ENCODE results near the gene EIF6.
A peak's percentile ranks its signal among the peaks of the same experiment; 100 is the strongest.

The EIF6 gene

GRCh38 chr20:35312318-35312717 is 27.7 kb upstream of the EIF6 start:
- DNase-seq = peak in 1 of 5 experiments; percentile 29

DNA sequence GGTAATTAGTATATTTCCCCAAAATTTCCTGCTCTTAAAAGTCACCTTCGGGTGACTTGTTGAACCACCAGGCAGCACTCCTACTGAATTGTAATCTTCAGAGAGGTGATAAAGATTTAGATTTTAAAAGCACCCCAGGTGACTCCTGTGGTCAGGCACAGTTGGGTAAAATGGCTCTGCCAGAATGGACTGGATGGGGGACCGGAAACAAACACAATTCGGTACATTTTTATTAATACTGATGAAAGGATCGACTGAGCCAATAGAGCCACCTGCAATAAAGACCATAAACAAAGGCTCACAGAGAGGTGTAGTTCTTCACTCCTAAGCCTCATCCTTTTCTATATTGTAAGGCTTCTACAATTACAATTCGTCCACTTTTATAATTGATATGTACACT is 27.2 kb upstream of the EIF6 start:
- DNase-seq = no peak

DNA sequence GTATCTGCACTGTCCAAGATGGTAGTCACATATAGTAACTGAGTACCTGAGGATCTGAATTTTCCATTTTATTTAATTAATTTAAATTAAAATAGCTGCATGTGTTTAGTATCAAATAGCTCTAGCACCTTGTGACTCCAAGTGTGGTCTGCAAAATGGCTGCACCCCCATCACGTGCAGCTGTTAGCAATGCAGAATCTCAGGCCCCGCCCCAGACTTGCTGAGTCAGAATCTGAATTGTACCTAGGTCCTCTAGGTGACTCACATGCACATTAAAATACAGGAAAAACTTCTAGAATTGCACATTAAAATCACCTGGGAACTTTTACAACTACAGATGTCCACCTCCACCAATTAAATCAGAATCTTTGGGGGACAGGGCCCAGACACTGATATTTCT is 26.8 kb upstream of the EIF6 start:
- peak in 2 of 5 experiments; percentile 43 to 72 for DNase-seq

DNA sequence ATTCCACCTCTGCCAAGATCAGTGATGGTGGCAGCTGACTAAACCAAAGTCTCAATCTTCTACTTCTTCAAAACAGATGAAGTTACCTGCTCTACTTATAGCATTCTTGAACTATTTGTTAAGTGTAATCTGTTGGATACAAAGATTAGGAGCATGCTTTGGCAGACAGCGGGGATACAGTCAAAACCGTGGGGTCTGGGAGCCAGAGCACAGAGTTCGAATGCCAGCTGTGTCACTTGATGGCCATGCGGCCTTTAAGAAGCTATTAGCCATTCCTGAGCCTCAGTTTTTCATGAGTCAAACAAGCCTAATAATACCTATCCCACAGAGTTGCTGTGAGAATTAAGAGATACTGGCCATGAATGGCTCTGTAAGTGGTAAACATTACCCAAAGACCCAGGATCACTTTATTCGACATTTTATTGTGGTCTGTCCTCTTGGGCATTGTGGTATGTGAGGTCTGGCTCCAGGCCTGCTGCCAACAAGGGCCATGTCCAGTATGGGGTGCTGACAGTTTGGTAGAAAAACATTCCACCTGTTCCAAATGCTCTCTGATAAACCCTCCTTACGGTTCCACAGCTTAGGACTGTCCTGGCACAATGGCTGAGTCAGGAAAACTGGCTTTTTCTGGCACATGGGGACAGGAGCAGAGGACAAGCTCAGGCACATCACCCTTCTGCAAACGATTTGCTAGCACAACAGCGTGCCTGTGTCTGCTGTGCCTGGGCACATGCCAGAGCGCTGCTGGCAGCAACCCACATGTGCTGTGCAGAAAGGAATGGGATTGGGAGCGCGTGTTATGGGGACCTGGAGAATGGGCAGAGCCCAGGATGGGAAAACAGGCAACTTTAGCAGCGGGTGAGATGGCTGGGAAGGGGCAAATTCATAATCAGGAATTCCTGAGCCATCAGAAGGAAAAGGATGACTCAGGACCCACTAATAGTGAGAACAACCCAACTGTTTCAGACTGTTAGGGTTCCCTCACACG is 23.4 kb upstream of the EIF6 start:
- no peak for DNase-seq

DNA sequence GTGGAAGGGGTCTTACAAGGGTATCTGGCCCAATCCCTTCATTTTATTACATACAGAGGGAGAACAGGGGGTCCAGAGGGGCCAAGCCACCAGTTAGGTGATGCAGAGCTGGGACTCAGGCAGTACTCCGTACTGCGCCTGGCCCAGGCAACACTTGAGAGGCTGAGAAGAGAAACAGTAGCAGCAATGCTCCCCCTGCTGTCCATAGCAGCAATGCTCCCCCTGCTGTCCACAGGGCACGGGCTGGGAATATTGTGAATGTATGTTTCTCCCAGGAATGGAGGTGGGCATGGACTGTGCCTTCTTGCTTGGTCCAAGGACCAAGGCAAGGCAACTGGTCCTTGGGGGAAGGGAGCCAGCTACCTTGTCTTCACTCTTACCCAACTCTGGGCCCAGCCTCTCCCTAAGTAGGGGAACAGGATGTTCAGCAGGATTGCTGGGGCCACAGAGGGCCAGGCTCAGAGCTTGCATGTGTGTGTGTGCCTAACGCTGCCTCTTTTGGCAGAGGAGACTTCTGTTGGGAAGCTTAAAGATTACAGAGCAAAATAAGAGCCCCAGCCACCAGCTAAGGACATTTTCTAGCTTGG is 22.5 kb upstream of the EIF6 start:
- peak in 1 of 5 experiments; percentile 32 for DNase-seq

- peak in 2 of 5 experiments; percentile 65 for DNase-seq
These were observed 21.3 kb upstream of the EIF6 start for GRCh38 chr20:35305682-35306556.

DNA sequence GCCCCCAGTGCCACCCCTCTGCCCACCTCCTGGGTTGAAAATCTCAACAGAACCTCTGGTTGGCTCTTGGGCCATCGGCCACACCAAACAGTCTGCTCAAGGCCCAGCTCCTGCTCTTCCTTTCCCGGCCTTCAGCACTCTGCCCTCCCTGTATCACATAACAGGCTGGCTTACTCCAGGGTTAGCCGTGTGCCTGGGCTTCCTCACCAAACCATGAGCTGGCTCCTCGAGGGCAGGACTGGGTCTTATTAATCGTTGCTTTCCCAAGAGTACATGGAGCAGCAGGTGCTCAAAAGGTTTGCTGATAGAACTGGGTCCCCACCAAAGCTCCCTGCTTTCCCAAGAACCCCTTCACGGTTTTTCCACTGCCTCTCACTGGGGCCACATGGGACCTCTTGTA is 20.4 kb upstream of the EIF6 start:
- no peak for DNase-seq

GRCh38 chr20:35303735-35304491 is 19.3 kb upstream of the EIF6 start:
- DNase-seq = peak; percentile 34 to 89 (median 71)

- DNase-seq = no peak
These were observed 18.8 kb upstream of the EIF6 start for GRCh38 chr20:35303382-35303734.

- DNase-seq = peak in 1 of 5 experiments; percentile 54
These were observed 18.1 kb upstream of the EIF6 start for GRCh38 chr20:35302421-35303335.

GRCh38 chr20:35301426-35301825 is 16.9 kb upstream of the EIF6 start:
- DNase-seq = no peak

- no peak for DNase-seq
These were observed 16.1 kb upstream of the EIF6 start for GRCh38 chr20:35300469-35301262.

- DNase-seq = no peak
These were observed 15.2 kb upstream of the EIF6 start for GRCh38 chr20:35299780-35300179.

GRCh38 chr20:35298264-35298663 is 13.7 kb upstream of the EIF6 start:
- DNase-seq = no peak

DNA sequence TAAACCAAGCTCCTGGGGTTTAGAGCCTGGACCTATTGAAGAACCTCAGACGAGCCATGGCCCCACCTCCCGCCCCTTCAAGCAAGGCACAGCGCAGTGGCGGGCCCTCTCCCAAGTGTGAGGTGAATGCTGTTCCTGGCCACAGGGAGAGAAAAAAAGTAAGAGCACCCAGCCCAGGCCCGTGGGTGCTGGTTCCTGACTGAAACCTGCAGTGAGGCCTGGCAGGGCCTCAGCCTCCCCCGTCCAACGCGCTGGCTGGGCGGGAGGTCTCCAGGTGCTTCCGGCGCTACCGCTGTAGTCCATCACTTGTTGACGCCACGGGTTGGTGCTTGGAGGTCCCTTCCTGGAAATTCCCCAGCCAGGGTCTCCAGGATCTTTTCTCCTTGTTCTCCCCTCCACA is 13.2 kb upstream of the EIF6 start:
- DNase-seq = no peak

DNA sequence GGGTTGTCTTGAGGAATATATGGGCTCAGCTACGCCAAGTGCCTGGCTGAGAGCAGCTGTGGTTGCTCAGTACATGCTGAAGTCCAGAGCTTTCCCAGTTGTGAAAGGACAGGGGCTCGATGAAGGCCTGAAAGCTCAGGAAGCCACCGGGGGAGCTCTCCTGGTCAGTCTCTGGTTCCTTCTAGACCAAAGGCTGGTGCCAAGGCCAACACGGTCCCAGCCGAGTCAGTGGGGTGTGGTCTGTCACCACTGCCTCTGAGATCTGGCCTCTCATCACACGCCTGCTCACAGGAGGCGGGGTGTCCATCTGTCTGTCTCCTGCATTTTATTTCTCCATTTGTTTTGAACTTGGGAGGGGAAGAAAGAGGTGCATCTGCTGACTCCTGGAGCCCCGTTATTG is 12.6 kb upstream of the EIF6 start:
- no peak for DNase-seq

DNA sequence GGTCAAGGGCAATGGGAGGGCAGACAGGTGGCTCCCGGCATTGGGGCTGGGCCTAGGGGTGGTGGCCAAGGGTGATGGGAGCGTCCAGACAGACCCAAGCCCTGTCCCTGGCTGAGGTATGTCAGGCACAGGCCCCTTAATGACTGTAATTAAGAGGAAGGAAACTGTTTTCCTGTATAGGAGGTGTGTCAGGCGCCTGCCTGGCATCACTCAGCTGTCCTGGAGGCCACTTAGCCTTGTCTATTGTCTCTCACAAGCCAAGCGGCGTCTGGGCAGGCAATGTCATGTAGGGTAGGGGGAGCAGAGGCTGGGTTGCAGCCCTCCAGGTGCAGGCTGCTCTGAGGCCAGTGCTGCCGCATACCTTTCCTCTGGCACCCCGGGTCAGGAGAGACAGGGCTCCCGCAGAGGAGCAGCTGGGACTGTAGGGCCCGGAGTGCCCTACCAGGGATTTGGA is 11.6 kb upstream of the EIF6 start:
- no peak for DNase-seq

DNA sequence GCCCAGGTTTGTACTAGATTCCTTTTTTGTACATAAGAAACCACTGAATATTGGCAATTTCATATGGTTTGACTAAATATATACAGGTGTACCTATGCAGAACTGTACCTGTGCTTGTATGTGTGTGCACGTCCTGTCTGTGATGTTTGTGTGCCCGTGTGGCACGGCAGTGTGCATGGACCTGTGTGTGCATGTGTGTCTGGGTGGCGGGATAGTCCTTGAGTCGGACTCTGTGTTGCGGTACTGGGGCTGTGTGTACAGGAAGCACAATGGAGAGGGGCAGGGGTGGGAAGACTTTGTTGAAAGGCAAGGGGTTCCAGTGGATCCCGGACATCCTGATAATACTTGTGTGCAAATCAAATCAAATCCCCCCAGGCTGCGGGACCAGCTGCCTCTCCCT is 11.1 kb upstream of the EIF6 start:
- no peak for DNase-seq

DNA sequence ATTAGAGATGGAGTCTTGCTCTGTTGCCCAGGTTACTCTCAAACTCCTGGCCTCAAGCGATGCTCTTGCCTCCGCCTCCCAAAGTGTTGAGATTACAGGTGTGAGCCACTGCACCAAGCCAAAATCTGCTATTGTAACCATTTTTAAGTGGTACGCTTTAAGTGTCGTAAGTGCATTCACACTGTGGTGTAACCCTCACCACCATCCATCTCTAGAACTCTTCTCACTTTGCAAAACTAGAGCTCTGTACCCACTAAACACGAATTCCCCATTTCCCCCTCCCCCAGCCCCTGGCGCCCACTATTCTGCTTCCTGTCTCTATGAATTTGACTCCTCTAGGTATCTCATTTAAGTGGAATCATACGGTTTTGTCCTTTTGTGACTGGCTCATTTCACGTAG is 10.5 kb upstream of the EIF6 start:
- DNase-seq = no peak

GRCh38 chr20:35294293-35294685 is 9.7 kb upstream of the EIF6 start:
- no peak for DNase-seq

Measured in T-helper 2 cell (primary cell).